ENCODE data around the gene NYNRIN.

The NYNRIN gene

GRCh38 chr14:24366413-24366720, 32.4 kb upstream of the NYNRIN start:
- DNase-seq (ENCODE audit: low spot score): no peak
- in situ Hi-C loops (cut with MboI; ENCODE audit: low sequenced_read_pairs, unreplicated experiment): loop anchor here (10.0 kb wide), 1 partner anchor 68 kb away; no protein-coding TSS in a partner anchor
- no peak for TF ChIP-seq CTCF (IDR thresholded peaks at IDR 0.05; ENCODE audit: borderline replicate concordance, control extremely low read depth, extremely low read depth, insufficient read depth, missing control alignments)

- DNase-seq (ENCODE audit: low spot score): peak; percentile 90
- no peak for TF ChIP-seq CTCF (IDR thresholded peaks at IDR 0.05; ENCODE audit: borderline replicate concordance, control extremely low read depth, extremely low read depth, insufficient read depth, missing control alignments)
- in situ Hi-C loops (cut with MboI; ENCODE audit: low sequenced_read_pairs, unreplicated experiment): loop anchor here (10.0 kb wide), 1 partner anchor 68 kb away; no protein-coding TSS in a partner anchor
These were observed 31.9 kb upstream of the NYNRIN start for GRCh38 chr14:24366721-24367513.

DNA sequence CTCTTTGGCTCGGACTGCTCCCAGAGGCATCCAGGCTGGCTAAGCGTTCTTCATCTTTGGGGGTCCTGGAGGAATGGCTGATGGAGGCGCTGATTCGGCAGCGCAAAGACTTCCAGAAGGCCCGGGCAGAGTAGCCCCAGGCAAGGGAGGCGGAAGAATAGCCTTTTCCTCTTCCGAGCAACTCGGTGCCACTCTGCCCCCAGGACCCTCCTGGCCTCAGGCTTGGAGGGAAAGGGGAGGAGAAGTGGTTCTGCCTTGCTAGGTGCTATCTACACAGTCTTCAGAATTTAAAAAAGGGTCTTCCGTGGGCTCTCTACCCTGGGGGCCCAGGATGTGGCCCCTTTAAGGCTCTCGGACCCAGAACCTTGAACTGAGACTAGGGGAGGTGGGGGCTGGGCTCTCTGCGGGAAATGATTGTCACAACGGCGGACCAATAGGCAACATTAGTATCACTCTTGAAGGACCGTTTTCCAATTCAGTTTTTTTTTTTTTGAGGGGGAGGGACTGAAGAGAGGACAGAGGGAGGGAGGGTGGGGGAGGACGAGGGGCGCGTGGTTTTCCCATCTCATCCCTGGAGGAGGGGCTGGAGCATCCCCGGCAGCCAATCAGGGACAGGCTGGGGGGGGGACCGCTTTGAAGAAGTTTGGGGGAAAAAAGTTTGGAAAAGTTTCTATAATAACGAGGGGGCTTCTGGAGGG, 31.1 kb upstream of the NYNRIN start, which contains the start of gene NFATC4:
NFATC4 (plus strand) TSS at position 671 of the 698 bp plus-strand sequence. CDS start 157 bp downstream, outside the sequence.
- peak; percentile 75 for DNase-seq (ENCODE audit: low spot score)
- TF ChIP-seq CTCF (IDR thresholded peaks at IDR 0.05; ENCODE audit: borderline replicate concordance, control extremely low read depth, extremely low read depth, insufficient read depth, missing control alignments): no peak
- in situ Hi-C loops (cut with MboI; ENCODE audit: low sequenced_read_pairs, unreplicated experiment): loop anchor here (10.0 kb wide), 1 partner anchor 67 kb away; no protein-coding TSS in a partner anchor

- in situ Hi-C loops (cut with MboI; ENCODE audit: low sequenced_read_pairs, unreplicated experiment): loop anchor here (10.0 kb wide), 1 partner anchor 67 kb away; no protein-coding TSS in a partner anchor
- no peak for DNase-seq (ENCODE audit: low spot score)
- no peak for TF ChIP-seq CTCF (IDR thresholded peaks at IDR 0.05; ENCODE audit: borderline replicate concordance, control extremely low read depth, extremely low read depth, insufficient read depth, missing control alignments)
These were observed 30.6 kb upstream of the NYNRIN start for GRCh38 chr14:24368212-24368561.

- DNase-seq (ENCODE audit: low spot score): peak; percentile 84
- TF ChIP-seq CTCF (IDR thresholded peaks at IDR 0.05; ENCODE audit: borderline replicate concordance, control extremely low read depth, extremely low read depth, insufficient read depth, missing control alignments): peak; percentile 16
- in situ Hi-C loops (cut with MboI; ENCODE audit: low sequenced_read_pairs, unreplicated experiment): loop anchor here (10.0 kb wide), 1 partner anchor 66 kb away; no protein-coding TSS in a partner anchor
These were observed 30.1 kb upstream of the NYNRIN start for GRCh38 chr14:24368562-24369252.

GRCh38 chr14:24369463-24369862, 29.3 kb upstream of the NYNRIN start:
- in situ Hi-C loops (cut with MboI; ENCODE audit: low sequenced_read_pairs, unreplicated experiment): loop anchor here (10.0 kb wide), 1 partner anchor 65 kb away; no protein-coding TSS in a partner anchor
- DNase-seq (ENCODE audit: low spot score): no peak
- no peak for TF ChIP-seq CTCF (IDR thresholded peaks at IDR 0.05; ENCODE audit: borderline replicate concordance, control extremely low read depth, extremely low read depth, insufficient read depth, missing control alignments)
